Neuron (in vitro differentiated cells): Measurements from ENCODE around the gene SKAP1.
"Not testable (repeated sequence)": the region's sequence is repeated elsewhere in the genome, so short reads cannot be mapped to it uniquely, and the experiment has no call there.

Experiments
- H2AFZ ChIP-seq: one replicate; pipeline ENCODE4 v1.6.1; 2013; ENCODE audit warnings: low read depth, mild to moderate bottlenecking, inconsistent platforms, low read length, moderate library complexity
- H3K27me3 ChIP-seq: one replicate; pipeline ENCODE4 v1.6.1; 2013; ENCODE audit warnings: low read length; ENCODE audit not compliant: insufficient read depth
- H3K36me3 ChIP-seq: one replicate; pipeline ENCODE4 v1.6.1; 2013; ENCODE audit warnings: low read length; ENCODE audit not compliant: insufficient read depth
- H3K4me1 ChIP-seq: one replicate; pipeline ENCODE4 v1.6.1; 2013; ENCODE audit warnings: low read length; ENCODE audit not compliant: insufficient read depth
- H3K4me3 ChIP-seq: 2 replicates; pipeline ENCODE4 v1.5.1; 2013; ENCODE audit warnings: mild to moderate bottlenecking, low read length, moderate library complexity
- H3K9me3 ChIP-seq: one replicate; pipeline ENCODE4 v1.6.1; 2013; ENCODE audit warnings: low read length

SKAP1 gene

GRCh38 chr17:48194097-48194550, 235.9 kb downstream of the SKAP1 start:
- Histone ChIP-seq H3K9me3 (no peaks in the 10 kb centered on the region), H3K4me3 (no peak overlapping the region)

GRCh38 chr17:48192321-48192731, 237.7 kb downstream of the SKAP1 start:
- H3K9me3 ChIP-seq, result no peaks in the 10 kb centered on the region
- H3K36me3 ChIP-seq, result no peaks in the 10 kb centered on the region
- H3K4me3 ChIP-seq, result no peak overlapping the region
- H3K27me3 ChIP-seq, result peaks cover 11% of the 10 kb centered on the region
- H2AFZ ChIP-seq, result no peak overlapping the region
- peaks cover 17% of the 10 kb centered on the region for H3K4me1 ChIP-seq

More at GRCh38 chr17:48194097-48194550, 235.9 kb downstream of the SKAP1 start:
- H3K4me1 ChIP-seq, result peaks cover 17% of the 10 kb centered on the region
- H3K27me3 ChIP-seq, result peaks cover 11% of the 10 kb centered on the region
- H2AFZ ChIP-seq, result no peak overlapping the region
- no peaks in the 10 kb centered on the region for H3K36me3 ChIP-seq

- Histone ChIP-seq H3K36me3 (no peaks in the 10 kb centered on the region), H3K27me3 (peaks cover 11% of the 10 kb centered on the region), H3K4me1 (peaks cover 17% of the 10 kb centered on the region), H3K9me3 (no peaks in the 10 kb centered on the region), H2AFZ (no peak overlapping the region), H3K4me3 (no peak overlapping the region)
These were observed 238.7 kb downstream of the SKAP1 start for GRCh38 chr17:48191362-48191761.

GRCh38 chr17:48190871-48191270, 239.1 kb downstream of the SKAP1 start:
- Histone ChIP-seq H3K27me3 (peaks cover 11% of the 10 kb centered on the region), H3K36me3 (no peaks in the 10 kb centered on the region), H3K4me1 (peaks cover 17% of the 10 kb centered on the region), H2AFZ (no peak overlapping the region), H3K9me3 (no peaks in the 10 kb centered on the region), H3K4me3 (no peak overlapping the region)

GRCh38 chr17:48187872-48188608, 242.0 kb downstream of the SKAP1 start:
- Histone ChIP-seq H3K4me1 (peaks cover 5% of the 10 kb centered on the region), H2AFZ (no peak overlapping the region), H3K36me3 (no peaks in the 10 kb centered on the region), H3K27me3 (peaks cover 11% of the 10 kb centered on the region), H3K9me3 (no peaks in the 10 kb centered on the region), H3K4me3 (no peak overlapping the region)

GRCh38 chr17:48186317-48186716, 243.7 kb downstream of the SKAP1 start:
- H3K36me3 ChIP-seq, H3K4me1 ChIP-seq, H3K9me3 ChIP-seq, H3K4me3 ChIP-seq, H2AFZ ChIP-seq: not testable (repeated sequence)
- peaks cover 21% of the 10 kb centered on the region for H3K27me3 ChIP-seq

GRCh38 chr17:48184721-48185120, 245.3 kb downstream of the SKAP1 start:
- Histone ChIP-seq H3K27me3 (peaks cover 23% of the 10 kb centered on the region), H3K36me3 (no peaks in the 10 kb centered on the region), H3K4me1 (no peaks in the 10 kb centered on the region), H2AFZ (no peak overlapping the region), H3K4me3 (no peak overlapping the region), H3K9me3 (no peaks in the 10 kb centered on the region)

- Histone ChIP-seq H3K4me3 (no peak overlapping the region), H3K9me3 (no peaks in the 10 kb centered on the region), H3K4me1 (no peaks in the 10 kb centered on the region), H3K27me3 (peaks cover 33% of the 10 kb centered on the region), H3K36me3 (no peaks in the 10 kb centered on the region), H2AFZ (no peak overlapping the region)
These were observed 248.4 kb downstream of the SKAP1 start for GRCh38 chr17:48181653-48182052.

- Histone ChIP-seq H3K36me3 (no peaks in the 10 kb centered on the region), H3K4me3 (no peak overlapping the region), H2AFZ (no peak overlapping the region), H3K27me3 (peaks cover 33% of the 10 kb centered on the region), H3K4me1 (no peaks in the 10 kb centered on the region), H3K9me3 (no peaks in the 10 kb centered on the region)
These were observed 249.0 kb downstream of the SKAP1 start for GRCh38 chr17:48180842-48181629.

GRCh38 chr17:48179071-48179945, 250.7 kb downstream of the SKAP1 start:
- Histone ChIP-seq H2AFZ (no peak overlapping the region), H3K4me1 (no peaks in the 10 kb centered on the region), H3K9me3 (no peaks in the 10 kb centered on the region), H3K4me3 (no peak overlapping the region), H3K27me3 (peaks cover 28% of the 10 kb centered on the region), H3K36me3 (no peaks in the 10 kb centered on the region)

GRCh38 chr17:48178317-48178716, 251.7 kb downstream of the SKAP1 start:
- no peak overlapping the region for H2AFZ ChIP-seq
- H3K4me3 ChIP-seq, result no peak overlapping the region
- H3K9me3 ChIP-seq, result no peaks in the 10 kb centered on the region
- H3K4me1 ChIP-seq, result no peaks in the 10 kb centered on the region
- H3K36me3 ChIP-seq, result no peaks in the 10 kb centered on the region
- peaks cover 31% of the 10 kb centered on the region for H3K27me3 ChIP-seq

- Histone ChIP-seq H2AFZ (no peak overlapping the region), H3K27me3 (peaks cover 30% of the 10 kb centered on the region), H3K4me1 (no peaks in the 10 kb centered on the region), H3K36me3 (no peaks in the 10 kb centered on the region), H3K9me3 (no peaks in the 10 kb centered on the region), H3K4me3 (no peak overlapping the region)
These were observed 252.2 kb downstream of the SKAP1 start for GRCh38 chr17:48177816-48178215.

GRCh38 chr17:48176471-48176855, 253.6 kb downstream of the SKAP1 start:
- Histone ChIP-seq H3K4me3 (no peak overlapping the region), H3K27me3 (peaks cover 28% of the 10 kb centered on the region), H2AFZ (no peak overlapping the region), H3K9me3 (no peaks in the 10 kb centered on the region), H3K36me3 (no peaks in the 10 kb centered on the region), H3K4me1 (no peaks in the 10 kb centered on the region)
